ENCODE data around the gene ETV1. TPM values are rescaled to one million over a fixed set of nuclear protein-coding genes. Genes with fewer than 3 reads are reported as not detected.

Gene ETV1
- total RNA-seq, 1 donor from 2014 or later: 15.2 TPM

DNA sequence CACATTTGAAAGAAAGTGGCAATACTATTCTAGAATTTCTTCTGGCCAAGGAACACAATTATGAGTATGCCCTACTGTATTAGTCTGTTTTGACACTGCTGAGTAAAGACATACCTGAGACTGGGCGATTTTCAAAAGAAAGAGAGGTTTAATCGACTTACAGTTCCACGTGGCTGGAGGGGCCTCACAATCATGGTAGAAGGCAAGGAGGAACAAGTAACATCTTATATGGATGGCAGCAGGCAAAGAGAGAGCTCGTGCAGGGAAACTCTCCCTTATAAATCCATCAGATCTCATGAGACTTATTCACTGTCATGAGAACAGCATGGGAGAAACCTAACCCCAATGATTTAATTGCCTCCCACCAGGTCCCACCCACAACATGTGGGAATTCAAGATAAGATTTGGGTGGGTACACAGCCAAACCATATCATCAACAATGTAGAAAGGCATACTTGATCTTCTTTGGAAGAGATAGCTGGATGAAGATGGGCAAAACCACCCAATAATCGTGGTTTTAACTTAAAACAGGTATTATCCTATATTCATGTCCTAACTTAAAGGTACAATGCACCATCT lies 113.9 kb downstream of the ETV1 start:
- Mint-ChIP-seq H3K27ac (ENCODE audit: unreplicated experiment) (no peak overlapping the region), H3K9me3 (ENCODE audit: unreplicated experiment) (no peaks in the 10 kb centered on the region), H3K36me3 (ENCODE audit: unreplicated experiment) (no peaks in the 10 kb centered on the region), H3K4me3 (ENCODE audit: unreplicated experiment) (no peak overlapping the region), H3K4me1 (ENCODE audit: unreplicated experiment) (no peaks in the 10 kb centered on the region), H3K27me3 (ENCODE audit: unreplicated experiment) (no peaks in the 10 kb centered on the region)
- DNase-seq (ENCODE audit: extremely low spot score, unreplicated experiment): no peak
- TF ChIP-seq CTCF (IDR thresholded peaks at IDR 0.05): no peak

DNA sequence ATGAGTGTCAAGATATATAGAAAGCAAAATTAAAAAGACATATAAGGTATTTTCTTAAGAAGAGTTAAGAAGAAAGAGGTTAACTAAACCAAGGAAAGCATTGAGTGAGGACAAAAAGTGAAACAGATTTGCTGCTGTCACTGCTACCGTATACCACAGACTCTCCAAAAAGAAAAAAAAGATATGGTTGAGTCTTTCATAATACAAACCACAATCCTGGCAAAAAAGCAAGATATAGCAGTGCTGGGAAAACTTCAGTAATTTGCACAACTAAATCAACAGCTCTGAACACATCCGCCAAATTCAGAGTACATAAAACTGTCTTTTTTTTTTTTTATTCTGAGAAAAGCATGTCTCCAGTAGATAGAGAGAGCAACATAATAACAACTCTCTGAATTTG lies 114.7 kb downstream of the ETV1 start:
- no peak for TF ChIP-seq CTCF (IDR thresholded peaks at IDR 0.05)
- H3K4me3 Mint-ChIP-seq (ENCODE audit: unreplicated experiment): no peak overlapping the region
- H3K27ac Mint-ChIP-seq (ENCODE audit: unreplicated experiment): no peak overlapping the region
- H3K27me3 Mint-ChIP-seq (ENCODE audit: unreplicated experiment): no peaks in the 10 kb centered on the region
- no peaks in the 10 kb centered on the region for H3K9me3 Mint-ChIP-seq (ENCODE audit: unreplicated experiment)
- no peaks in the 10 kb centered on the region for H3K4me1 Mint-ChIP-seq (ENCODE audit: unreplicated experiment)
- H3K36me3 Mint-ChIP-seq (ENCODE audit: unreplicated experiment): no peaks in the 10 kb centered on the region
- DNase-seq (ENCODE audit: extremely low spot score, unreplicated experiment): no peak

- Mint-ChIP-seq H3K27ac (ENCODE audit: unreplicated experiment) (no peak overlapping the region), H3K4me1 (ENCODE audit: unreplicated experiment) (no peaks in the 10 kb centered on the region), H3K4me3 (ENCODE audit: unreplicated experiment) (no peak overlapping the region), H3K27me3 (ENCODE audit: unreplicated experiment) (no peaks in the 10 kb centered on the region), H3K36me3 (ENCODE audit: unreplicated experiment) (no peaks in the 10 kb centered on the region), H3K9me3 (ENCODE audit: unreplicated experiment) (no peaks in the 10 kb centered on the region)
- no peak for TF ChIP-seq CTCF (IDR thresholded peaks at IDR 0.05)
- no peak for DNase-seq (ENCODE audit: extremely low spot score, unreplicated experiment)
These were observed 116.8 kb downstream of the ETV1 start for GRCh38 chr7:13872709-13873108.

DNA sequence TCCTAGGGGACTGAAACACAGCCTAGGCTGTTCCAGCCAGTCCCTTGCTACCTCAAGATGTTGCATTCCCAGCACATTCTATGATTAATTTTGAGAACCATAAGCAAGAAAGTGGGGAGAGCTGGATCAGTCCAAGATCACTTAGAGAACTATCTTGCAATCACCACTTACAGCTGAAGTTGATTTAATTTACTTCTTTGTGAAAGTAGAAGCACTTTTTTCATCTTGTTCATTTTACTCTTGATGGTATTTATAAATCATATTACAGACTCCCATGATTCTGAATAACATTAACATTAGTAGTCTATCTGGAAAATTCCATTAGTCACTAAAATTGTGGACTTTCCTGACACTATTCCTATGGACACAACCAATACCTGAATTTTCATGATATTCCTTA lies 118.5 kb downstream of the ETV1 start:
- Mint-ChIP-seq H3K27ac (ENCODE audit: unreplicated experiment) (no peak overlapping the region), H3K4me1 (ENCODE audit: unreplicated experiment) (no peaks in the 10 kb centered on the region), H3K27me3 (ENCODE audit: unreplicated experiment) (no peaks in the 10 kb centered on the region), H3K4me3 (ENCODE audit: unreplicated experiment) (no peak overlapping the region), H3K36me3 (ENCODE audit: unreplicated experiment) (no peaks in the 10 kb centered on the region), H3K9me3 (ENCODE audit: unreplicated experiment) (no peaks in the 10 kb centered on the region)
- DNase-seq (ENCODE audit: extremely low spot score, unreplicated experiment): no peak
- TF ChIP-seq CTCF (IDR thresholded peaks at IDR 0.05): no peak

- DNase-seq (ENCODE audit: extremely low spot score, unreplicated experiment): no peak
- Mint-ChIP-seq H3K4me1 (ENCODE audit: unreplicated experiment) (no peaks in the 10 kb centered on the region), H3K4me3 (ENCODE audit: unreplicated experiment) (no peak overlapping the region), H3K9me3 (ENCODE audit: unreplicated experiment) (no peaks in the 10 kb centered on the region), H3K27me3 (ENCODE audit: unreplicated experiment) (no peaks in the 10 kb centered on the region), H3K27ac (ENCODE audit: unreplicated experiment) (no peak overlapping the region), H3K36me3 (ENCODE audit: unreplicated experiment) (no peaks in the 10 kb centered on the region)
- TF ChIP-seq CTCF (IDR thresholded peaks at IDR 0.05): no peak
These were observed 128.7 kb downstream of the ETV1 start for GRCh38 chr7:13860734-13861133.
